Esophagus squamous epithelium (tissue), 4 donors: ENCODE results near the gene RSPO3.

Source experiments
- CTCF ChIP-seq, 6 experiments: fragments of 450-650 bp in 4 of 6; fragments of 200-600 bp in 2 of 6; sonication (generic) in 2 of 6; IDR thresholded peaks; one replicate each; pipeline ENCODE4 v1.5.1; 2016 to 2019; ENCODE audit warnings: antibody characterized with exemption in 6 of 6, mild to moderate bottlenecking in 4 of 6, moderate library complexity in 4 of 6
- POLR2A ChIP-seq, 4 donors: fragments of 450-650 bp; IDR thresholded peaks; one replicate each; pipeline ENCODE4 v1.6.1; 2017; ENCODE audit warnings: antibody characterized with exemption in 4 of 4, mild to moderate bottlenecking in 4 of 4, moderate library complexity in 3 of 4

DNA sequence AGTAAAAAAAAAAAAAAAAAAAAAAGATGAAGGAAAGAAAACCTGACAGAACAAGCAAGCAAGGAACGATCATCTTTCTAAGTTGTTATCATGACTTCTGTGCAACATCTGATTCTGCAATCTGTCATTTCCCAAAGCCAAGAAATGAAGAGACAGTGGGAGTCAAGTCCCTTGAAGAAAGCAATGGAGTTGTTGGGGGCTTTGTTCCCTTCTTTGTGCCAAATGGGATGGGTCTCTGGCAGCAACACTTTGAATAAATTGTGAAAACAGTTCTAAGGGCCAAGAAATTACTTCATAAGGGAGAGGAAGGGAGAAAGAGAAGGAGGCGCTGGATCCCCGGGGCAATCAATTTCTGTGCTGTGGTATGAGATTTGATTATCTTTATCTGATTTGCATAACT, 33.3 kb upstream of the RSPO3 start:
- TF ChIP-seq POLR2A (IDR thresholded peaks at IDR 0.05) (no peak), CTCF (IDR thresholded peaks at IDR 0.05) (no peak)
